Kidney epithelial cell (primary cell): ENCODE results near the gene SPEG. TPM values are rescaled to one million over a fixed set of nuclear protein-coding genes. Genes with fewer than 3 reads are reported as not detected.

ENCODE experiments used
- DNase-seq: peaks from one replicate; pipeline ENCODE4 v3.0.0-alpha.2; 2010; ENCODE audit warnings: low read depth
- H3K27me3 ChIP-seq: 2 replicates; pipeline ENCODE4 v1.6.0; 2011; ENCODE audit warnings: low read length; ENCODE audit not compliant: control insufficient read depth, insufficient read depth
- H3K36me3 ChIP-seq: 2 replicates; pipeline ENCODE4 v1.5.1; 2011; ENCODE audit warnings: low read length; ENCODE audit not compliant: control insufficient read depth, insufficient read depth
- H3K4me3 ChIP-seq: 2 replicates; pipeline ENCODE4 v1.5.1; 2011; ENCODE audit warnings: low read depth, mild to moderate bottlenecking, control low read depth, low read length
- CTCF ChIP-seq: IDR thresholded peaks from 2 replicates; pipeline ENCODE4 v1.5.1; 2011; ENCODE audit warnings: mild to moderate bottlenecking, moderate library complexity, low read length, control low read depth, inconsistent platforms; ENCODE audit not compliant: insufficient read depth, poor library complexity, severe bottlenecking
- total RNA-seq: library from RNA; depleted of rRNA; stranded (reverse); fragments of >200 nt; gene quantifications from 2 replicates; pipeline ENCODE4 v1.2.3, GENCODE V29; 2015

Gene SPEG
- total RNA-seq, 1 donor from 2014 or later, result 9.9 TPM

GRCh38 chr2:219488149-219488843, 53.7 kb downstream of the SPEG start:
- no peaks in the 10 kb centered on the region for H3K36me3 ChIP-seq
- no peak for TF ChIP-seq CTCF
- DNase-seq, result no peak
- no peak overlapping the region for H3K4me3 ChIP-seq
- H3K27me3 ChIP-seq, result peaks cover 68% of the 10 kb centered on the region

GRCh38 chr2:219488844-219489194, 54.2 kb downstream of the SPEG start:
- Histone ChIP-seq H3K4me3 (no peak overlapping the region), H3K27me3 (peaks cover 69% of the 10 kb centered on the region), H3K36me3 (no peaks in the 10 kb centered on the region)
- TF ChIP-seq CTCF, result no peak
- no peak for DNase-seq

- Histone ChIP-seq H3K4me3 (no peak overlapping the region), H3K27me3 (peaks cover 68% of the 10 kb centered on the region), H3K36me3 (no peaks in the 10 kb centered on the region)
- no peak for TF ChIP-seq CTCF
- no peak for DNase-seq
Measured at GRCh38 chr2:219489315-219489714, 54.7 kb downstream of the SPEG start.

GRCh38 chr2:219490186-219490585, 55.5 kb downstream of the SPEG start:
- no peak overlapping the region for H3K4me3 ChIP-seq
- DNase-seq, result no peak
- no peaks in the 10 kb centered on the region for H3K36me3 ChIP-seq
- H3K27me3 ChIP-seq, result peaks cover 68% of the 10 kb centered on the region
- TF ChIP-seq CTCF, result no peak

- no peak for DNase-seq
- H3K36me3 ChIP-seq, result no peaks in the 10 kb centered on the region
- TF ChIP-seq CTCF, result no peak
- H3K4me3 ChIP-seq, result no peak overlapping the region
- H3K27me3 ChIP-seq, result peaks cover 68% of the 10 kb centered on the region
Measured at GRCh38 chr2:219490600-219491130, 56.0 kb downstream of the SPEG start.

GRCh38 chr2:219491278-219491963, 56.8 kb downstream of the SPEG start:
- Histone ChIP-seq H3K27me3 (peaks cover 68% of the 10 kb centered on the region), H3K36me3 (no peaks in the 10 kb centered on the region), H3K4me3 (no peak overlapping the region)
- no peak for TF ChIP-seq CTCF
- DNase-seq, result no peak
